Activated CD8-positive, alpha-beta memory T cell treated with anti-CD3 and anti-CD28 coated beads for 48 hours (primary cell): ENCODE results near the gene CDK5.

ENCODE experiments used
- DNase-seq, 3 experiments: peaks; one replicate each; pipeline ENCODE4 v3.0.0-alpha.2; 2020; ENCODE audit warnings: low read depth in 2 of 3, low spot score in 2 of 3

CDK5 gene

DNA sequence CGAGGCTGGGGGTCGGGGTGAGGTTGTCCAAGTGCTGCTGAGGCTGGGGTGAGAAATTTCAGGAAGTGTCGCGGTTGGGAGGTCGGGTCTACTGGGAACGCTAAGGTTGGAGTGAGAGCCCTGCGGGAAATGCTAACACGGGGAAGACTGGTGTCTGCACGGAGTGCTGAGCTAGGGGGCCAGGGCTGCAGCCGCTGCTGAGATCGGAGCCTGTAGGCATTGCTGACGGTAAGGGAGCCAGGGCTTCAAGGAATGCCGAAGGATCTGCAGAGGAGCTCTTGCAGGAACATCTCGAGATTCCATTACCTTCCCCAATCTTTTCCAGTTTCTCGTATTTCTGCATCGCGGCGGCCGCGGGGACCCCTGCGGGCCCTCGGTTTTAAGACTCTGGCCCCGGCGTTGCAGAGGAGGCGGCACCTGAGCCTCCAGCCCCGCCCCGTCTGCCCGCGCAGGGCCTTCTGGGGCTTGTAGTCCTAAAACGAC is at the start of gene CDK5:
Gene CDK5 (minus strand): TSS at position 392 of the 483 bp plus-strand sequence. CDS start 49 bp downstream, at position 343.
- no peak for DNase-seq

DNA sequence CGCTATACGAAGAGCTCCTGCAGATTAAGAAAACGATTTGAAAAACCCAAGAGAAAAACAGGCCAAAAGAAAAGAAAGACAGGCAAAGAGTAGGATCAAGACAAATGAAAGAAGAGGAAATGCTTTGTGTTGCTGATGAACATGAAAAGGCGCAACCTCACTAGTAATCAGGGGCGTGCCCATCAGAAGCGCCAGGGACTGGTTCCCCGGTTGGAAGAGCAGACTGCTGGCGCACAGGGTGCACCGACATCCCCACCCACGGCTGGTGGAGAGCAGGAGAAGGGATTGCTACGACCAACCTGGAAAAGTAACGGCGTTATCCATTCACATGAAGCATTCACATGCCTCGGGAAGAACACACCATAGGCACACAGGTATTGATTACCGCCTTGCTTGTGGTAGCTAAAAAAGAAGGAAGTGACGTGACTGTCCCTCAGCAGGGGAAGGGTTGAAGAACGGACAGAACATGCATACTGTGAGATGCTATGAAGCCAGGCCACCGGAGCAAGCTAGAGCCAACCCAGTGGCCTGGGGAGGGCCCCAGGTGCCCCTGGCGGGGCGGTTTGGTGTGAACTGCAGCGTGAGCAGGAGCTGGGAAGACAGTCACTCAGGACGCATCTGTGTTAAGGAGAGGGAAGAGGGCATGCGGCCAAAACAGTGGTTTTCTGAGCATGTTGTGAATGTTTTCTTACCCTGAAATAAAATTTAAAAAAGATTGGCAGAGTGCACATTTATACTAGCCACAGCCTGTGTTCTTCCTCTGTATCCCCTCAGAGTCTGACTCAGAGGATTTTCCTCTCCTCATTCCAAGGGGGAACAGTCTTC is 46.9 kb upstream of the CDK5 start:
- no peak for DNase-seq

DNA sequence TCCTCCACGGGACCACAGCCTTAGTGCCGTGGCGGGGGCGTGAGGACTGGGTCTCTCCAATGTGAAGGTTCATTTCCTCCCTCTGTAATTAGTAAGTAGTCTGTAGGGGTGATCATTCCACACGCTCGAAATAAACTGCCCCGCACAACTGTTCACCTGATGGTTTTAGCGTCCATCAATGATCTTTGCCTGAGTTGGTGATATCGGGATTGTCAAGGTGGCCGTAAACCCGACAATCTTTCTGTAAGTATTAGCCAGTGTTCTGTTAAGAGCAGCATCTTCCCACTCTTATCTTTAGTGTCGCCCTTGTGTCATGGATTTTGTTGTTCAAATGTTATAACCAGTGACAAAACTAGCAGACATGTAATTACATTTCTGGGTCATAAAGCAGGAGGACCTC is 46.3 kb upstream of the CDK5 start:
- DNase-seq: no peak

GRCh38 chr7:151102991-151103390 is 45.3 kb upstream of the CDK5 start:
- DNase-seq: no peak

- DNase-seq: no peak
Observed at GRCh38 chr7:151101621-151102396, 44.1 kb upstream of the CDK5 start.

- no peak for DNase-seq
Observed at GRCh38 chr7:151100921-151101320, 43.2 kb upstream of the CDK5 start.

GRCh38 chr7:151099486-151100211 is 42.0 kb upstream of the CDK5 start:
- DNase-seq: no peak

DNA sequence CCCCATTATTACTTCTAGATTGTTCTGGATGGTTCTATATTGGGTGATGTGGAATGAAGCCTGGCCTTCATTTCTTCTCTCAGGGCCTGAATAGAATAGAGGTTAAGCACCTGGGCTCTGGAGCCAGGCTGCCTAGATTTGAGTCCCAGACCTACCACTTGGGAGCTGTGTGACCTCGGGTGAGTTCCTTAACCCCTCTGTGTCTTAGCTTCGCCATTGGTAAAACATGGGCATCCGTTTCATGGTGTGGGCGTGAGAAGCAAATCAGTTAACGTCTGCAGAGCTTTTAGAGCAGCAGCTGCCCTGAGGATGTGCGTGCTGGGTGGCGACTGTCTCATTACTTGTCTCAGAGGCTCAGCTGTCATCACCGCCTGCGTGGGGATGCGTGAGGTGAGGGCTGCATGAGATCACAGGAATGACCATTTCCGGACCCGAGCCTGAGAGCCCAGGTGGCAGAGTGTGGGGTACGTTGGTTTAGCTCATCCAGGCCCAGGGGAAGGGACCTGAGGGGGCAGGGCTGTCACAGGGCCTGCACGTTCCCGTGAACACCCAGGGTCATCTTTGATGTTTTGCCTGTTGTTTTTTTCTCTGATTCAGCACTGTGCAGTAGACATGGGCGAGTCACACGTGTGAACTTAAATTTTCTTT is 38.3 kb upstream of the CDK5 start:
- DNase-seq: no peak

DNA sequence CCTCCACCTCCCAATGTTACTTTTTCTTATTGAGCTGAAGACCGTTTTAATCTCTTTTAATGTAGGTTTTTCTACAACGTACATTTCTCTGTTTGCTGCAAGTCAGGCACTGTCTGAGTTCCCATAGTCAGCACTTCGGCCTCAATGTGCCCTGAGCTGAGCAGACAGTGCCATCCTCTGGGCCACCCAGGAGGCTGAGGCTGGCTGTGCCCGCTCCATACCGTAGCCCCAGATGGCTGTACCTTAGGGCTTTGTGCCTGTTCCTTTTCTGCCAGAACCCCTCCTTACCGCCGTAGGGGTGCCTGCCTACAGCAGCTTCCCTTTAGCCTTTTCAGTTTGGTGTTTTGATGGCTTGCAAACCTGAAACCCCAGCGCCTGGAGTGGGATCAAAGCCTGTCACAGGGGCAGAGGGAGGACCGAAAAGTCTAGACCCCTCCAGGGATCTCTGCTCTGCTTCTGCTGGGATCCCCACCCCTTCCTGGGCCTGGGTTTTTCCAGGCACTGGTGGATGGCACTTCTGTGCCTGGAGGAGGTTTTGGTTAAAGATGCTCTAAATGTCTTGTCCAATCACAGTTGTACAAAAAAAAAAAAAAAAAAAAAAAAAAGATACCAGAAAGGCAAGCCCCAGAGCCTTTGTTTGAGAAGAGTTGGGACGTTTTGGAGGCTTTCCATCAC is 37.6 kb upstream of the CDK5 start:
- DNase-seq: no peak

DNA sequence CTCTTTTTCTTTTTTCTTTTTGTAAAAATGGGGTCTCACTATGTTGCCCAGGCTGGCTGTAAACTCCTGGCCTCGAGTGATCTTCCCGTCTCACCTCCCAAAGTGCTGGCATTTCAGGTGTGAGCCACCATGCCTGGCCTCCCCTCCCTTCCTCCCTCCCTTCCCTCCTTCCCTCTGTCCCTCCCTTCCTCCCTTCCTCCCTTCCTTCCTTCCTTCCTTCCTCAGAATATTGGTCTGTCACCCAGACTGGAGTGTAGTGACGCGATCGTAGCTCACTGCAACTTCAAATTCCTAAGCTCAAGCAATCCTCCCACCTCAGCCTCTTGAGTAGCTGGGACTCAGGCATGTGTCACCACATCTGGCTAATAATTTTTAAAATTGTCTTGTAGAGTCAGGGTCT is 37.0 kb upstream of the CDK5 start:
- no peak for DNase-seq

DNA sequence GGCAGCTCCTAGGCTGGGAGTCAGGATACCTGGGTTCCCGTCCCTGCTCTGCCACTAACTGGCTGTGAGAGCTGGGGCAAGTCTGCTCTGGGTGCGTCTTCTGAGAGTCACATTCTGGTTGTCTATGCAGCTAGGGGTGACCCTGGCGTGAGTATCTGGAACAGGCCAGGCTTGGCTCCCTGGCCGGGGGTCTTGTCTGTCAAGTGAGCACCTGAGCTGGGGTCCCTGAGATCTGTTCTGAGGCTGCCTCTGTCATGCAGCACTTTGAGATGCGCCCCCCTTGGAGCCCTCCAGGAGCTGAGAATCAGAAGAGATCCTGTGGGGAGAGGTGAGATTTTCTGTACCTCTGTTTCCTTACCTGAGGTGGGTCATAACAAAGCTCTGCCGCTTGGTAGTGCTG is 36.1 kb upstream of the CDK5 start:
- no peak for DNase-seq

GRCh38 chr7:151091988-151092387 is 34.3 kb upstream of the CDK5 start:
- no peak for DNase-seq

DNA sequence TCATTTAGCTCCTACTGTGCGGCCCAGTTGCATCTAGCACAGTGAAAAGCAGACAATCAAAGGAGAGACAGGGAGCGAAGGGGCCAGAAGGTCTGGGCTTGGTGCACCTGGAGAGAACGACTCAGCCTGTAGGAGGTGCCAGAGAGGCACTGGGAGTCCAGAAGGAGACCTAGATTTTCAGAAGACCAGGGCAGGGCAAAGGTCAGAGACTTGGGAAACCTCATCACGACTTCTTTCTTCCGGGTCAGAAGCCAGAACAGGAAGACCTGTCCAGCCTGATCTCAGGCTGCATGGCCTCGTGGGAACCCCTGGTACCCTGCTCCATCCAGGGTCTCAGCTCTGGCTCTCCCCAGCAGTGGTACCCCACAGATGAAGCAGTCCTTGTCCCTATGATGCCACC is 33.7 kb upstream of the CDK5 start:
- no peak for DNase-seq

- no peak for DNase-seq
Observed at GRCh38 chr7:151091003-151091402, 33.3 kb upstream of the CDK5 start.

- DNase-seq: no peak
Observed at GRCh38 chr7:151089893-151090730, 32.4 kb upstream of the CDK5 start.

- DNase-seq: no peak
Observed at GRCh38 chr7:151088856-151089699, 31.4 kb upstream of the CDK5 start.

GRCh38 chr7:151088019-151088855 is 30.5 kb upstream of the CDK5 start:
- no peak for DNase-seq
